ENCODE data around the gene AKAP1.

Gene AKAP1

GRCh38 chr17:57114085-57114673 lies 29.1 kb downstream of the AKAP1 start:
- Mint-ChIP-seq H3K27me3 (no peaks in the 10 kb centered on the region), H3K9me3 (no peaks in the 10 kb centered on the region), H3K27ac (no peak overlapping the region), H3K36me3 (ENCODE audit: low read depth) (peaks cover 80% of the 10 kb centered on the region), H3K4me3 (no peak overlapping the region), H3K4me1 (ENCODE audit: low read depth) (no peaks in the 10 kb centered on the region)
- intact Hi-C loops (cut with micrococcal nuclease): no loop called here

DNA sequence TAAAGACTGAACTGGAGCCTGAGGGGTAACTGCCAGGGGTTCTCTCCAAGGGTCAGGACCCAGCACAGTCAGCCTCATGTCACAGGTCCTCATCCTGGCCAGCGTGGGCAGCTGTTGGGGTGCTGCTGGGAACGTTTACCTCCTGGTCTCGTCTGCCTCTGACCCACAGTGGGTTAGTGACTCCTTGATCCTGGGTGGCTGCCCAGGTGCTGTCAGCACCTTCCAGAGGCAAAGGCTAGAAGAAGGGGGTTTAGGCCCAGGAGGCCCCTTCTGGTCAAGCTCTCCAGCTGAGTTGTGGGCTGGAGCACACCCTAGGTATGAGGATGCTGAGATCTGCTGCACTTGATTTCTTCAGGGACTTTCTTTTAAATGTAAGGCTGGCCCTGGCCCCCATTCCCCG lies 30.3 kb downstream of the AKAP1 start:
- H3K36me3 Mint-ChIP-seq (ENCODE audit: low read depth): peaks cover 86% of the 10 kb centered on the region
- intact Hi-C loops (cut with micrococcal nuclease): no loop called here
- H3K9me3 Mint-ChIP-seq: no peaks in the 10 kb centered on the region
- H3K27me3 Mint-ChIP-seq: no peaks in the 10 kb centered on the region
- H3K4me1 Mint-ChIP-seq (ENCODE audit: low read depth): no peaks in the 10 kb centered on the region
- no peak overlapping the region for H3K4me3 Mint-ChIP-seq
- no peak overlapping the region for H3K27ac Mint-ChIP-seq

GRCh38 chr17:57115916-57116315 lies 30.9 kb downstream of the AKAP1 start:
- Mint-ChIP-seq H3K36me3 (ENCODE audit: low read depth) (peaks cover 91% of the 10 kb centered on the region), H3K4me3 (no peak overlapping the region), H3K9me3 (no peaks in the 10 kb centered on the region), H3K4me1 (ENCODE audit: low read depth) (no peaks in the 10 kb centered on the region), H3K27ac (no peak overlapping the region), H3K27me3 (no peaks in the 10 kb centered on the region)
- intact Hi-C loops (cut with micrococcal nuclease): no loop called here

DNA sequence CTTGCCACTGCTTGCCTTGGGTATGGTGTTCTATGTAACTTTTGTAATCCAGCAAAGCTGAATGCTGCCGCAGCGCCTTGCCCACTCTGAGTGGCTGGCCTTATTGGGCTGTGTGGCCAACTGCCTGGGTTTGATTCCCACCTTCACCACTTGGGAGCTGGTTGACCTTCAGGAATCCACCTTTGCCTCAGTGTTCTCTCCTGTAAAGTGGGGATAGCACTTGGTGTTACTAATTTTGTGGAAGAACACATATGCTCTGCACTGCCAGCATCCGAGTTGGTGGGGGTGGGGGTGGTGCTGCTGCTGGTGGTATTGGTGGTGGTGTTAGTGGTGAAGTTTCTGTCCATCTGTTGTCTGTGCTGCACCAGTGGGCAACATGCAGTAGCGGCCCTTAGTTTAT lies 32.8 kb downstream of the AKAP1 start:
- Mint-ChIP-seq H3K4me3 (no peak overlapping the region), H3K4me1 (ENCODE audit: low read depth) (no peaks in the 10 kb centered on the region), H3K27me3 (no peaks in the 10 kb centered on the region), H3K36me3 (ENCODE audit: low read depth) (peaks cover 92% of the 10 kb centered on the region), H3K9me3 (no peaks in the 10 kb centered on the region), H3K27ac (no peak overlapping the region)
- intact Hi-C loops (cut with micrococcal nuclease): no loop called here

DNA sequence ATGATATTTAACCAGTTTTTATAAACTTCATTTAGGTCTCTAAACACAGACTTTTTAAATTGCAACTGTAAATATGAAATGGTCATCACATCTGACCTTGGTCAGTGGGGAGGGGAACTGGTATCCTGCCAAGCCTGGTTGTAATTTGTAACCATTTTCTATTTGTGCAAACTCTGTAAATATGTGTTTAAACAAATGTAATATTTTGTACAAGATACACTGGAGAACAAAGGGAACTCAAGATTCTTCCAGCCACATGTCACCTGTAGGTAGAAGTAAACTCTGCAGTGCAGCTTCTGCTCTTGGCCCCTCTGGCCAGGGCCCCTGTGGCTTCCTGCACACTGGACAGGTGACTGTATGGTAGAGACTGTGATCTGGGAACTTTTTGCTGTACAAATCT lies 35.8 kb downstream of the AKAP1 start:
- Mint-ChIP-seq H3K4me1 (ENCODE audit: low read depth) (no peaks in the 10 kb centered on the region), H3K27ac (no peak overlapping the region), H3K9me3 (no peaks in the 10 kb centered on the region), H3K27me3 (no peaks in the 10 kb centered on the region), H3K4me3 (no peak overlapping the region), H3K36me3 (ENCODE audit: low read depth) (peaks cover 95% of the 10 kb centered on the region)
- intact Hi-C loops (cut with micrococcal nuclease): no loop called here

GRCh38 chr17:57121308-57122042 lies 36.4 kb downstream of the AKAP1 start:
- Mint-ChIP-seq H3K36me3 (ENCODE audit: low read depth) (peaks cover 93% of the 10 kb centered on the region), H3K9me3 (no peaks in the 10 kb centered on the region), H3K4me3 (no peak overlapping the region), H3K4me1 (ENCODE audit: low read depth) (no peaks in the 10 kb centered on the region), H3K27ac (no peak overlapping the region), H3K27me3 (no peaks in the 10 kb centered on the region)
- intact Hi-C loops (cut with micrococcal nuclease): no loop called here

- peaks cover 67% of the 10 kb centered on the region for H3K36me3 Mint-ChIP-seq (ENCODE audit: low read depth)
- no peak overlapping the region for H3K27ac Mint-ChIP-seq
- no peaks in the 10 kb centered on the region for H3K27me3 Mint-ChIP-seq
- no peak overlapping the region for H3K4me3 Mint-ChIP-seq
- intact Hi-C loops (cut with micrococcal nuclease): no loop called here
- H3K4me1 Mint-ChIP-seq (ENCODE audit: low read depth): no peaks in the 10 kb centered on the region
- no peaks in the 10 kb centered on the region for H3K9me3 Mint-ChIP-seq
Observed at GRCh38 chr17:57124053-57124452, 39.0 kb downstream of the AKAP1 start.

DNA sequence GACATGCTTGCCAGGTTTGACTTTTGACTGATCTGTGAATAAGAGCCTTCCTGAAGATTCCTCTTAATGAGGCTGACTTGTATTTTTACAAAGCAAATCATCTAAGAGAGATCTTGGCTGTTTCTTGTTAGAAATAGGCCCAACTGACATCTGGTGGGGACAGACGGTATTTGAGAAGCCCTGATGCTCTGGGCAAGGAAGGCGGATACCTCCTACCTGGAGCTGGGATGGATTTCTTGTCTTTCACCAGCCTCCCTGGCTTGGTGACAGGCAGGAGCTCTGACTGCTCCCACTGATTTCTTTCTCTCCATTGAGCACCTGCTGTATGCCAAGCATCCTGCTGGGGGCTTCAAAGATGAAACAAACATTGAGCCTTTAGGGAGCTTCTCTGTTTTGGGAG lies 40.4 kb downstream of the AKAP1 start:
- H3K4me3 Mint-ChIP-seq: no peak overlapping the region
- intact Hi-C loops (cut with micrococcal nuclease): no loop called here
- H3K27ac Mint-ChIP-seq: no peak overlapping the region

DNA sequence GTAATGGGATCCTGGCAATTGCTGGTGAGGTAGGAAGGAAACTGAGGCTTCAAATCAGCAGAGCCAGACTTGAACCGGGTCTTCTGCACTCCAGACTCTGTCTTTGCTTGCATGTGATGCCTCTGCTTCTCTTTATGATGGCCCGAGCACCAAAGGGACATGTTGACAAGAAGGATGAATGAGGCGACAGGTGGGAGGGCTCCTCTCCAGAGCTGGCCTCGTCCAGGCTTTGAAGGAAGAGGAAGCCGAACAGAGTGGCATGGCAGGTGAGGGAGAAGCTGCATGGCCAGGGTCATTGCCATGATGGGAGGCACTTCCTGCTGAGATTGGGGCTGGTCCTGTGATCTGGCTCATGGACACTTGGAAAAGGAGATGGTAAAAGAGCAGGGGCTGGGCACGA lies 40.8 kb downstream of the AKAP1 start:
- H3K27me3 Mint-ChIP-seq: no peaks in the 10 kb centered on the region
- intact Hi-C loops (cut with micrococcal nuclease): no loop called here
- H3K4me3 Mint-ChIP-seq: no peak overlapping the region
- peaks cover 49% of the 10 kb centered on the region for H3K36me3 Mint-ChIP-seq (ENCODE audit: low read depth)
- H3K9me3 Mint-ChIP-seq: no peaks in the 10 kb centered on the region
- H3K27ac Mint-ChIP-seq: no peak overlapping the region
- H3K4me1 Mint-ChIP-seq (ENCODE audit: low read depth): no peaks in the 10 kb centered on the region

More for the DNA sequence above, 40.4 kb downstream of the AKAP1 start:
- Mint-ChIP-seq H3K9me3 (no peaks in the 10 kb centered on the region), H3K36me3 (ENCODE audit: low read depth) (peaks cover 53% of the 10 kb centered on the region), H3K27me3 (no peaks in the 10 kb centered on the region), H3K4me1 (ENCODE audit: low read depth) (no peaks in the 10 kb centered on the region)

- no peaks in the 10 kb centered on the region for H3K9me3 Mint-ChIP-seq
- H3K4me1 Mint-ChIP-seq (ENCODE audit: low read depth): peaks cover 6% of the 10 kb centered on the region
- H3K27ac Mint-ChIP-seq: no peak overlapping the region
- H3K36me3 Mint-ChIP-seq (ENCODE audit: low read depth): peaks cover 3% of the 10 kb centered on the region
- no peak overlapping the region for H3K4me3 Mint-ChIP-seq
- intact Hi-C loops (cut with micrococcal nuclease): loop anchor here (2.0 to 10.0 kb wide), 4 partner anchors 614 to 984 kb away; partner anchors contain the start of gene CCDC182
- H3K27me3 Mint-ChIP-seq: peaks cover 14% of the 10 kb centered on the region
Observed at GRCh38 chr17:57130708-57131461, 45.8 kb downstream of the AKAP1 start.

GRCh38 chr17:57132663-57133062 lies 47.6 kb downstream of the AKAP1 start:
- no peaks in the 10 kb centered on the region for H3K36me3 Mint-ChIP-seq (ENCODE audit: low read depth)
- peaks cover 21% of the 10 kb centered on the region for H3K27me3 Mint-ChIP-seq
- H3K9me3 Mint-ChIP-seq: no peaks in the 10 kb centered on the region
- intact Hi-C loops (cut with micrococcal nuclease): loop anchor here (10.0 kb wide), 3 partner anchors 612 to 982 kb away; partner anchors contain the start of gene CCDC182
- H3K4me3 Mint-ChIP-seq: no peak overlapping the region
- H3K4me1 Mint-ChIP-seq (ENCODE audit: low read depth): peaks cover 14% of the 10 kb centered on the region
- H3K27ac Mint-ChIP-seq: no peak overlapping the region

- H3K27ac Mint-ChIP-seq: no peak overlapping the region
Observed at GRCh38 chr17:57133486-57133885, 48.4 kb downstream of the AKAP1 start.

DNA sequence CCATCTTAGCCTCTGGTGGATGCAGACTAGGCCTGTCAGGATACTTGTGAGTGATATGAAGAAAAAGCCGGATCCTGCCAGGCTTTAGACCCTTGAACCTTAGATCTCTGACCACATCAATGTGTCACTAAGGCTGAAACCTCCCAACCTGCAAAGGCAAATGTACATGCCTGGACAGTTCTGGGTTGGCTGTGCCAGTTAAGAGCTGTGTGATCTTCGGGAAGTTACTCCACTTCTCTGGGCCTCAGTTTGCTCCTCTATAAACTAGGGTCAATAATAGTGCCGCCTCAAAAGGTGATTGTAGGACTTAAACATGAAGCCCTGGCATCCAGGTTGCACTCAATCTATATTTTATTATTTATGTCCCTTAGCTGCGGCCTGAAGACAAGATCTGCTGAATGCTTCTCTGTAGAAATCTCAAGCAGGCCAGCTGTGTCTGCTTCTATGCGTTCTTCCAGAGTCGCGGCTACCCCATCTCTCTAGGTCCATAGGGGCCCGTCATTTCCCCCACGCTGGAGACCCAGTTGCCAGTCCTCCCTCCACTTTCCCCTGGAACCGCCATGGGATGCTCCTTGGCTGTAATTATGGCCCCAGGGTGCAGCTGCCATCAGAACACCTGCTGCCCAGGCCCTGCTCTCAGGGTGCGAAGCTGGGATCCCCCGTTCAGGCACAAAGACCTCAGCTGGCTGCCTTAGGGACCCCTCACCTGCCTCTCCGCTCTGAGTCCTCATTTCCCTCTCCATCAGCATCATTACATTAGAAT lies 50.2 kb downstream of the AKAP1 start:
- H3K27ac Mint-ChIP-seq: no peak overlapping the region
- H3K36me3 Mint-ChIP-seq (ENCODE audit: low read depth): no peaks in the 10 kb centered on the region
- no peak overlapping the region for H3K4me3 Mint-ChIP-seq
- H3K4me1 Mint-ChIP-seq (ENCODE audit: low read depth): peaks cover 14% of the 10 kb centered on the region
- intact Hi-C loops (cut with micrococcal nuclease): loop anchor here (10.0 kb wide), 3 partner anchors 610 to 980 kb away; partner anchors contain the start of gene CCDC182
- H3K9me3 Mint-ChIP-seq: no peaks in the 10 kb centered on the region
- peaks cover 27% of the 10 kb centered on the region for H3K27me3 Mint-ChIP-seq

More at GRCh38 chr17:57133486-57133885, 48.4 kb downstream of the AKAP1 start:
- Mint-ChIP-seq H3K4me1 (ENCODE audit: low read depth) (peaks cover 14% of the 10 kb centered on the region), H3K4me3 (no peak overlapping the region), H3K9me3 (no peaks in the 10 kb centered on the region), H3K27me3 (peaks cover 26% of the 10 kb centered on the region), H3K36me3 (ENCODE audit: low read depth) (no peaks in the 10 kb centered on the region)
- intact Hi-C loops (cut with micrococcal nuclease): loop anchor here (10.0 kb wide), 3 partner anchors 611 to 981 kb away; partner anchors contain the start of gene CCDC182
